GM12891 (cell line): ENCODE results near the gene GPR78.

Experiments
- PAX5 ChIP-seq: IDR thresholded peaks from 2 replicates; pipeline ENCODE4 v1.6.1; 2011; ENCODE audit warnings: low read length, moderate library complexity, mild to moderate bottlenecking; ENCODE audit not compliant: insufficient read depth, severe bottlenecking
- POLR2A ChIP-seq: IDR thresholded peaks from 2 replicates; pipeline ENCODE4 v1.6.1; 2011; ENCODE audit warnings: low read depth, low read length, control low read depth
- POLR2AphosphoS5 ChIP-seq: IDR thresholded peaks from 2 replicates; pipeline ENCODE4 v1.6.1; 2011; ENCODE audit warnings: low read depth, low read length, control low read depth
- POU2F2 ChIP-seq: IDR thresholded peaks from 2 replicates; pipeline ENCODE4 v1.6.1; 2011; ENCODE audit warnings: low read depth, mild to moderate bottlenecking, control low read depth, low read length, moderate library complexity
- SPI1 ChIP-seq: IDR thresholded peaks from 2 replicates; pipeline ENCODE4 v1.6.1; 2011; ENCODE audit warnings: low read depth, low read length, control low read depth
- TAF1 ChIP-seq: IDR thresholded peaks from 2 replicates; pipeline ENCODE4 v1.6.1; 2011; ENCODE audit warnings: low read depth, low read length, control low read depth

GRCh38 chr4:8577046-8577445, 3.1 kb upstream of the GPR78 start:
- TF ChIP-seq POLR2A (no peak), POLR2AphosphoS5 (no peak), POU2F2 (no peak), TAF1 (no peak), SPI1 (no peak), PAX5 (no peak)
